GM21717 (cell line): ENCODE results near the gene RPRD1B.
"Not testable (repeated sequence)": the region's sequence is repeated elsewhere in the genome, so short reads cannot be mapped to it uniquely, and the experiment has no call there.

Experiments
- ATAC-seq: cut with Tn5 transposase; IDR thresholded peaks from one replicate; pipeline ENCODE4 v1.9.1; 2021; ENCODE audit warnings: mild to moderate bottlenecking, moderate library complexity; ENCODE audit not compliant: unreplicated experiment

The RPRD1B gene

DNA sequence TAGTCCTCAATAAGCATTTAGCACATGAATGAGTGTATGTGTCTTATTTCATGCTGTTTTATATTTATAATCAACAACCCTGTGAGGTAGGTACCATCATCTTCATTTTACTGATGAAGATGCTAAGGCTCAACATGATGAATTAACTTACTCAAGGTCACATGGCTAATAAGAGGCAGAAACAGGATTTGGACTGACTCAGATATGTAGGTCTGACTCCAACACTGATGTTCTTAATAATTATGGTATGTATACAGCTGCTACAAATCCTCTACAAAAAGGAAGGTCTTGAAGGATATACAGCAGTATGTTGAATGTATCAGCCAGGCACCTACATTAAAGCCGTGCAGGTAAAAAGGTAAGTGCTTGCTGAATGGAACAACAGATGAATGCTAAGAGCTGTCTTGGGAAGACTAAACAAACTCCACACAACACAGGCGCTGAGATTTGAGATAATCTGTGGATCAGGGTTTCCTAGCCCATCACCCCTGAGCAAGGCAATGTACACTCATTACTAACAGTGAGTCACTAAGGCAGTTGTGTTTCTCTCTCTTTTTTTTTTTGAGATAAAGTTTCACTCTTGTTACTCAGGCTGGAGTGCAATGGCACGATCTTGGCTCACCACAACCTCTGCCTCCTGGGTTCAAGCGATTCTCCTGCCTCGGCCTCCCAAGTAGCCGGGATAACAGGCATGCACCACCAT, 32.2 kb upstream of the RPRD1B start:
- ATAC-seq = no peak

DNA sequence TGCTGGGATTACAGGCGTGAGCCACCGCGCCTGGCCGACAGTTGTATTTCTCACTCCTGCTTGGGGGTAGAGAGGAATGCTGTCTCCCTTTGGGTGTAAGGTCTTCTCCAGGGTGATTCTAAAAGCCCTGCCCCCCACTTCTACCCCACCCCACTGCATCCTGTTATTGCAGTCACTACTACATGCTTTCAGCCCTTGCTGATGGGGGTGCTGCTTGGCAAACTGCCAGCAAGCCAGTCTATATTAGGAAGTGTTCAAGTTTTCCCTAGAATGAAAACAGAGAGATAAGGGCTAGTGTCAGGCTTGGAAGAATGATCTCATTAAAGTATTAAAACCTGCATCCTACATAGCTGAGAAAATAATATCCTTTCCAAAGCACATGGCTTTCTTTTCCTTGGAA, 31.6 kb upstream of the RPRD1B start:
- ATAC-seq = no peak

GRCh38 chr20:38002422-38002821, 31.1 kb upstream of the RPRD1B start:
- no peak for ATAC-seq

- ATAC-seq = no peak
Observed at GRCh38 chr20:38004416-38004815, 29.1 kb upstream of the RPRD1B start.

DNA sequence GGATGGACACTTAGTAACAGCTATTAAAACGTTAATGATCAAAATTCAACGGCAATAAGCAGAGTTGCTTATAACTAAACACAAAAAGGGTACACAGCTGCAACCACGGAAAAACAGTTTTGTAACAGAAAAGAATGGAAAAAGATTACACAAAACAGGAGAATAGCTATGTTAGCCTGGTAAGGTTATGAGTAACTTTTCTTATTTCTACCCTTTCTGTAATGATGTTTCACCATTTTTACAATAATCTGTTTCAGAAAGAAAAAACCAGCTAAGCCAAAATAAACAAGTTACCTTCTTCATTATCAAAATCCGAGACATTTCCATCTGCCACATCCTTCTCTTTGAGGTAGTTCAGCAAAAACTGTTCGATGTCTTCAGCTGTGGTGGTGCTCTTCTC, 27.6 kb upstream of the RPRD1B start:
- ATAC-seq = no peak

DNA sequence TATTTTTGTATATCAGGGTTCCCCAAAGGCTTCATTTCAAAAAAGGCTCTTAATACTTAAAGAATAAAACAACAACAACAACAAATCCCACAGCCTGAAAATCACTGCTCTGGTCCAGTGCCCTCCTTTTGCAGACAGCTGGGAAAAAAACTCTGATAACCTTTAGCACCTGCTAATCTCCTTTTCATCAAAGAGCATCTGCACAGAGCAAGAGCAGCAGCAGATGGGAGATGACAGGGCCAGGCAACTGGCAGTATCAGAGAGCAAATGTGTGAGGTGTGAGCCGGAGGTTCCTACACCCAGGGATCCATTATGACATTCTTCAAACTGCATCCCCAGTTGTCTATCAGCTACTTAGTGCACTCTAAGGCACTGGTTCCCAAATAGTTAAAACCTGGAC, 26.0 kb upstream of the RPRD1B start:
- ATAC-seq = no peak

DNA sequence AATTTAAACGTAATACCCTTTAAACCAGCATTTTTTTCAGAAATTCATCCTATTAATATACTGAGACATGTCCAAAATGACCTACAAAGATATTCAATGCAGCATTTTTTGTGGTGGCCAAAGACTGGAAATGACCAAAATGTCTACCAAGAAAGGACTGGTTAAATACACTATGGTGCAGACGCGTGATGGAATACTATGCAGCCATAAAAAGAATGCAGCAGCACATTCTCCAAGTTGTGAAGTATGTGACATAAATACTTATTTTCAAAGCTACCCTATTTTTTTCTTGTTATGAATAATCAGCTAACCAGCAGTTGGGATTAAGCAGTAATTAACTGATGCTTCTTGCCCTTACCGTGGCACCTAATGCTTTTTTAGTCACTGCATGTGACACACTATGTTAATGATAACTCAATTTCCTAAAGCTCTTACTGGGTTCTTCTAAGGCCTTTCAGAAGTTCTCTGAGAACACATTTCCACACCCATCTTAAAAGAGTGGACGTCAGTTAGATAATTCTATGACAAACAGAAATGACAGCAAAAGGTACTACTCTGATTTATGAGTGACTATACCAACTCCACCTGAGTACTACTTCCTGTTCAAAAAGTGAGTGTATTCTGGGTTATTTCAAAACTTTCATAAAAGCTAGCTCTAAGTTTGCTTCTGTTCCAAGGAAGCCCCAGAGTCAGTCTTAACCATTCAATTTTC, 25.2 kb upstream of the RPRD1B start:
- ATAC-seq = no peak

DNA sequence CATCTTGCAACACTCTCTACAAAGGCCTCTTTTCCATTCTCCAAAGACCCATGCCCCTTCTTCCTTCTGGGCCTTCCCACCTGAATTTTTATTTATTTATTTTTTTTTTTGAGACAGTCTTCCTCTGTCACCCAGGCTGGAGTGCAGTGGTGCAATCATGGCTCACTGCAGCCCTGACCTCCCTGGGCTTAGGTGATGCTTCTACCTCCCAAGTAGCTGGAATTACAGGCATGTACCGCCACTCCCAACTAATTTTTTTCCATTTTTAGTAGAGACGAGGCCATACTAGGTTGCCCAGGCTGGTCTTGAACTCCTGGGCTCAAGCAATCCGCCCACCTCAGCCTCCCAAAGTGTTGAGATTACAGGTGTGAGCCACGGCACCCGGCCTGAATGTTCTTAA, 24.1 kb upstream of the RPRD1B start:
- not testable (repeated sequence) for ATAC-seq

- ATAC-seq = no peak
Observed at GRCh38 chr20:38011696-38012095, 21.9 kb upstream of the RPRD1B start.

DNA sequence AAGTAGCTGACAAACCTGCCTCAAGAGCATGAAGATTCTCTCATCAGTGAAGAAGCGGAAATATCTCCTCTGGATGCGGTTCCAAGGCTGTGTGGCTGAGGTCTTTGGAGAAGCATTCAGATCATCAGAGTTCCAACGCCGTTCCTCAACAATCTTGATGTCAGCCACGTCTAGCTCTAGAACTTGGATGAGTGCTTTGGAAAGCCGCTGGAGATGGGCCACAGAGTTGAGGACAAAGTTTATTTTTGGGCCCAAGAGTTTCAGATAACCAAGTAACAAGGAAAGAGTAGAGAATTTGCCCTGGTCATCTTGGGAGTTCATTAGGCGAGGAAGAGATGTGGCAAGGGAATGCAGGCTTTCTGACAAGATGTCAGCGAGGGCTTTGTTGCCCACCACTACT, 21.2 kb upstream of the RPRD1B start:
- no peak for ATAC-seq

DNA sequence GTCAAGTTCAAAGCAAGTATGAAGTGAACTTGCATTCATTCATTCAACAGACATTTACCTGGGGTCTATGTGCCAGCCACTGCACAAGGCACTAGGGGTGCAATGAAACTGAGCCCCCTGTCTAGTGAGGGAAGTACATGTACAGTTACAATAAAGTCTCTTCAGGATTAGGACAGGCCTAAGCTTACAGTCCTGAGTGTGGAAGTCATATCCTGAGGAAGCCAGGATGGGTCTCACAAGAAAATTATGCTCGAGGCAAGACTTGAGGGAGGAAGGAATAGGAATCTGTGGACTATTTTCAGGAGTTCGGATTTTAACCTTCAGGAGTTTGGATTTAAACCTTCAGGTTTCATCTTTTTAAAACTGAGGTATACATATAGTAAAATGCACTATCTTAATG, 19.7 kb upstream of the RPRD1B start:
- no peak for ATAC-seq

DNA sequence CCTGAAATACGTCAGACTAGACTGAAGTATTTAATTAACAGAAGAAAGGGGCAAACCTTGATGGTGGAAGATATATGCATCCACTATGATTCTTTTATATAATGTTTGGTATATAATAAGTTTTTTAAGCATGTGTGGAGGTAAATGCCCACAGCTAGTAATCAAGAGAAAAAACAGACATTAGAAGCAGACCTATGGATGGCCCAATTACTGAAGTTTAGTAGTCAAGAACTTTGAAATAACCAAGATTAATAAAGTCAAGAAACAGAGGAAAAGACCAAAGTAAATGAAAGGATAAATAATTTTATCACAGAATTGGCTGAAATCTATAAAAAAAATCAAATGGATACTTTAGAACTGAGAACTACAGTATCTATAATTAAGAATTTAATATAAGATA, 15.6 kb upstream of the RPRD1B start:
- ATAC-seq = no peak

- ATAC-seq = no peak
Observed at GRCh38 chr20:38018385-38018784, 15.2 kb upstream of the RPRD1B start.

GRCh38 chr20:38021087-38021772, 12.3 kb upstream of the RPRD1B start:
- no peak for ATAC-seq

DNA sequence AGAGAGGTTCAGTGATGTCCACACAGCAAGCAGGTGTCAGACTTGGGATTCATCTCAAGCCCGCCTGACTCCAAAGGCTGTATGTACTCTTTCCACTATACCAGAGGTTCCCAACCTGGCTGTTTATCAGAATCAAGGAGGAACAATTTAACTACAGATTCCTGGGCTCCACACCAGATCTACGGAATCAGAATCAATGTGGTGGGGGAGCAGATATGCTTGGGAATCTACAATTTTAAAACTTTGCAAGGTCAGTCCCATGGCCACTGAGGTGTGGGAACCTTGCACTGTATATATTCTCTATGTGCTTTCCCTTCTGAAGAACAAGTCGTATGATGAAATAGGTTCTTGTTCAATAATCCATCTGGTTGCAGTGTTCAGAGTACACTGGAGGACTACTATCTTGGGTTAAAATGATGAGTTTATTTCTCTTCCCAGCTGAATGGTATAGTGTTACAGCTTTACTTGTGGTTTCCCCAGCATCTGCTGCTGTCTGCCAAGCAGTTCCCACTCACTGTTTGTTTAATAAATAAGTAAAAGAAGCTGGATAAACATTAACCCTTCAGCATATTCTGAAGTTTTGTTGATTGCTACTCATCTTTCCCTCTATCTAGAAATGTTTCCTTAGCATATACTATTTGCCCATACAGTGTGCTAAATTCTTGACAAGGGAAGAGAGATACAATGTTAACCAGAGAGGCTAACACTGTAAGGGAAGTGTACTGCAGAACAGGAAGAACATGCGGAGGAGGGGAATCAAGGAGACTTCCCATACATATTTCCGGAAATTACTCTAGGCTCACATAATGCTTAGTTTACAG, 10.2 kb upstream of the RPRD1B start:
- ATAC-seq = no peak

- ATAC-seq = no peak
Observed at GRCh38 chr20:38024496-38024895, 9.1 kb upstream of the RPRD1B start.

GRCh38 chr20:38029453-38029852, 4.1 kb upstream of the RPRD1B start:
- no peak for ATAC-seq

- ATAC-seq = no peak
Observed at GRCh38 chr20:38031957-38032356, 1.6 kb upstream of the RPRD1B start.

DNA sequence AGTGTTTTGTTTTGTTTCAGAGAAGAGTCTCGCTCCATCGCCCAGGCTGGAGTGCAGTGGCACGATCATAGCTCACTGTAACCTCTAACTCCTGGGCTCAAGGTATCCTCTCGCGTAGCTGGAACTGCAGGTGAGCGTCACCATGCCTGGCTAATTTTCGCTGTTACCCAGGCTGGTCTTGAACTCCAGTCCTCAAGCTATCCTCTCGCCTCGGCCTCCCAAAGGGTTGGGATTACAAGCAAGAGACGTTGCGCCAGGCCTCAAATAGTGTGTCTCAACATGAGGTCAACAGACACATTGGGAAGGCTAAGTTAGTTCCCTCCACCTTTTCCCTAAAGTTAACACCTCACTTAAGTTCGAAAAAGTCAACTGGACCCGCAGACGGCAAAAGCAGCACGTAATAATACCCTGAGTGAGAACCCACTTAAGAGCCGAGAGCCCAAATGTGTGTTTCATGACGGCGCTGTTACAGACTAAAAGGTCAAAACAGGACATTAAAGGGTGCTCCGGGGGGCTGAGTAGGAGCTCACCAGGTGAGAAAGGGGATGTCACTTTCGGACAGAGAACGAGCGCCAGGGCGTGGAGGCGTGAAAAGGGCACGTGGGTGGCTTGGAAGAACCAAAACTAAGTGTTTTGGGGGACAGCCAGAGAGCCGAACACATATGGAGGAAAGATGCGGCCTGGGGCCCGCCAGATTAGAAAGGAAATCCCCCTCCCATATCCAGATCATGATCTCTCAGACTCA, 789 bp upstream of the RPRD1B start:
- peak; percentile 41 for ATAC-seq

- no peak for ATAC-seq
Observed at GRCh38 chr20:38034108-38034649, 633 bp downstream of the RPRD1B start.
